ENCODE data around the gene KRT7. TPM values are rescaled to one million over a fixed set of nuclear protein-coding genes. Genes with fewer than 3 reads are reported as not detected.

Gene KRT7
- total RNA-seq, 1 donor from 2014 or later = 11.6 TPM

DNA sequence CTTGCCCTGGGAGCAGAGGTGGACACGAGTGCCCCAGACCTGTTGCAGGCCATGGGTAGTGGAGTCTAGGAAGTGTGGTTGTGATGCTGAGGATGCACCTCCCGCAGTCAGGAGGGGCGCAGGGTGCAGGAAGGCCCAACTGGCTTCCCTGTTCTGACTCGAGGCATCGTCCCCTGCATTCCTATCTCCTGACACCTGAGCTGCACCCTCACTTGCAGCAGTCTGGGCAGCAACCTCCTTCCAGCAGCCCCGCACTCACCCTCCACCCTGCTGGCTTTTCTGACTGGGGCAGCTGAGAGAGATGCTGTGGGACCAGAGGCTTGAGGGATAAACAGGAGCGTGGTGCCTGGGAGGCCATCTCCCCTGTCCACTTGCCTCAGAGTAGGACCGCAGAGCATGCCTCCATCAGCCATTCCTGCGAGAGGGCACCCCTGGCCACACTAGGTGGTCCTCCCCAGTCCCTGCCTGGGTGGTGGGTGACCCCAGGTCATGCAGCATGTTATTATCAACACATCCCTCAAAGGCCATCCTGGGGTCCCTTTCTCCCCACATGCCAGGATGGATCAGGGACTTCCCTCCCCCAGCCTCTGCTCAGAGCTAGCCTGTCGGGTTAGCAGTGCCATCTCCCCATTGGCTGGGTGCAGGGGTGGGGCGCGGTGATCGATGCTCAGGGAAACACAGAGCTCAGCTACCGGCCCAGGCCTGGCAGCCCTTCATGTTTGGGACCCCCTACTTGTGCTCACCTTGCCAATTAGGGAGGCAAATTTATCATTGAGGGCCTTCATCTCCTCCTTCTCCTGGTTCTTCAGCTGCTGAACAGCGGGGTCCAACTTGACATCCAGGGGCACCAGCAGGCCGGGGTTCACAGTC, 41.9 kb upstream of the KRT7 start:
- TF ChIP-seq, protein P1, sequence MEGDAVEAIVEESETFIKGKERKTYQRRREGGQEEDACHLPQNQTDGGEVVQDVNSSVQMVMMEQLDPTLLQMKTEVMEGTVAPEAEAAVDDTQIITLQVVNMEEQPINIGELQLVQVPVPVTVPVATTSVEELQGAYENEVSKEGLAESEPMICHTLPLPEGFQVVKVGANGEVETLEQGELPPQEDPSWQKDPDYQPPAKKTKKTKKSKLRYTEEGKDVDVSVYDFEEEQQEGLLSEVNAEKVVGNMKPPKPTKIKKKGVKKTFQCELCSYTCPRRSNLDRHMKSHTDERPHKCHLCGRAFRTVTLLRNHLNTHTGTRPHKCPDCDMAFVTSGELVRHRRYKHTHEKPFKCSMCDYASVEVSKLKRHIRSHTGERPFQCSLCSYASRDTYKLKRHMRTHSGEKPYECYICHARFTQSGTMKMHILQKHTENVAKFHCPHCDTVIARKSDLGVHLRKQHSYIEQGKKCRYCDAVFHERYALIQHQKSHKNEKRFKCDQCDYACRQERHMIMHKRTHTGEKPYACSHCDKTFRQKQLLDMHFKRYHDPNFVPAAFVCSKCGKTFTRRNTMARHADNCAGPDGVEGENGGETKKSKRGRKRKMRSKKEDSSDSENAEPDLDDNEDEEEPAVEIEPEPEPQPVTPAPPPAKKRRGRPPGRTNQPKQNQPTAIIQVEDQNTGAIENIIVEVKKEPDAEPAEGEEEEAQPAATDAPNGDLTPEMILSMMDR (IDR thresholded peaks at IDR 0.05; ENCODE audit: unreplicated experiment) = no peak
- DNase-seq (ENCODE audit: low spot score, unreplicated experiment) = no peak
- no peak overlapping the region for H3K4me3 Mint-ChIP-seq (ENCODE audit: low read depth)
- peaks cover 15% of the 10 kb centered on the region for H3K27me3 Mint-ChIP-seq
- no peaks in the 10 kb centered on the region for H3K36me3 Mint-ChIP-seq (ENCODE audit: insufficient read depth)
- no peaks in the 10 kb centered on the region for H3K4me1 Mint-ChIP-seq (ENCODE audit: low read depth)
- H3K27ac Mint-ChIP-seq = no peak overlapping the region
- no peaks in the 10 kb centered on the region for H3K9me3 Mint-ChIP-seq (ENCODE audit: low read depth)

DNA sequence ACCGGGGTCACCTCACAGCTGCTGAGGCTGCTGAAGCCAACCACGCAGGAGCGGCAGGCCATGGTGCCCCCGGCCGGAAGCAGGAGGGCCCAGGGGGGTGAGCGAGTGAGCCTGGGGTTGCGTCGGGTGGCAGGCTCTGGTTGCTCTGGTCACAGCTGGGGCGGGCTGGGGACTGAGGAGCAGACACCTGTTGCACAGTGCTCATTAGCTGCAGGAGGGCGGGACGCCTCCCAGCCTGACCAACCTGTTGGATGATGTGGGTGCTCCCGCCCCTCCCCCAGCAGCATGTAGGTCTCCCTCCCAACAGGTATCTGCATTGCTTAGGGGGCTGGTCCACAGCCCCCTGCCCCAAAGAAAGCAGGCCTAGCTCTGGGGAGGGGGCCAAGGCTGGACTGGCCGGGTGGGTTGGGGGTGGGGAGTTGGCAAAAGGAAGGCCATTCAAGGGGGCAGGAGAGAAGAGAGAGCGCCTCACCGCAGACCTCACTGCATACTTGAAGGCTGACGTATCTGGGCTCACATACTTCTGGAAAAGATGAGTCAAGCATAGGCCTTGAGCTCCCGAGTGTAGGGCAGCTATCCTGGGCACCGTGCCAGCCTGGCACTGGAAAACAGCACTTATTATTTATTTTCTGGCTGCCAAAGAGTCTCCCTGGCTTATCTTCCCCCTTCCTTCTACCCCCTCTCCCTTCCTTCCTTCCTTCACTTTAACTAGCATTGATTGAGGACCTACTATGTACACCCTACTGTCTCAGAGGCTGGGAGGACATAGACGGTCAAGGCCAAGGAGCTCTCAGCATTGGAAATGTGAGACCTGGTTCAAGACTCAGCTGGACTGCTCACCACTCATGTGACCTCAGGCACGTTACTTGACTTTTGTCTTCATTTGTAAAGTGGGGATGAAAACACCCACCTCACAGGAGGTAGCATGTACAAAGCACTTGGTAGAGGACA, 40.9 kb upstream of the KRT7 start, which contains the start of gene KRT80:
KRT80 (minus strand) TSS at position 174 of the 951 bp plus-strand sequence; CDS start at position 62, 112 bp downstream.
- Mint-ChIP-seq H3K27ac (peak within 1 kb of the TSS; percentile 84), H3K36me3 (ENCODE audit: insufficient read depth) (no peaks in the 10 kb centered on the region), H3K9me3 (ENCODE audit: low read depth) (no peaks in the 10 kb centered on the region), H3K4me3 (ENCODE audit: low read depth) (no peak within 1 kb of the TSS), H3K4me1 (ENCODE audit: low read depth) (no peaks in the 10 kb centered on the region), H3K27me3 (peaks cover 19% of the 10 kb centered on the region)
- DNase-seq (ENCODE audit: low spot score, unreplicated experiment) = no peak
- TF ChIP-seq, protein P1 (IDR thresholded peaks at IDR 0.05; ENCODE audit: unreplicated experiment) = no peak

DNA sequence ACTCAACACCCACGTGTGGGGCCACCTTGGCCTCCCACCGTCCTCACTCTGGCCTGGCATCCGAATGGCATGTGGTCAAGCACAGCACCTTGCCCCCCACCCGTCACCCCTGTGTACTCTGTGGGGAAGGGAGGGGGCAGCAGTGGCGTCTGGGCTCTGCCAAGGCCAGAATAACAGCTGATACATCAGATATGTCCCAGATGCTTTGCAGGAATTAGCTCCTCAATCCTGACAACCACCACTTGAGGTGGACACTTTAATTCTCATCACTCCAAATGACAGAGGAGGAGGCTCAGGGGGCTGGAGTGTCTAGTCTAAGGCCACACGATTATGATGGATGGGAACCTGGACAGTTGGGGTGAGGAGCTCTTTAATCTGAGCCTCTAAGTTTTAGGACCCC, 39.5 kb upstream of the KRT7 start:
- Mint-ChIP-seq H3K27me3 (peaks cover 19% of the 10 kb centered on the region), H3K36me3 (ENCODE audit: insufficient read depth) (no peaks in the 10 kb centered on the region), H3K4me3 (ENCODE audit: low read depth) (no peak overlapping the region), H3K9me3 (ENCODE audit: low read depth) (no peaks in the 10 kb centered on the region), H3K4me1 (ENCODE audit: low read depth) (no peaks in the 10 kb centered on the region), H3K27ac (no peak overlapping the region)
- TF ChIP-seq, protein P1 (IDR thresholded peaks at IDR 0.05; ENCODE audit: unreplicated experiment) = no peak
- DNase-seq (ENCODE audit: low spot score, unreplicated experiment) = no peak

DNA sequence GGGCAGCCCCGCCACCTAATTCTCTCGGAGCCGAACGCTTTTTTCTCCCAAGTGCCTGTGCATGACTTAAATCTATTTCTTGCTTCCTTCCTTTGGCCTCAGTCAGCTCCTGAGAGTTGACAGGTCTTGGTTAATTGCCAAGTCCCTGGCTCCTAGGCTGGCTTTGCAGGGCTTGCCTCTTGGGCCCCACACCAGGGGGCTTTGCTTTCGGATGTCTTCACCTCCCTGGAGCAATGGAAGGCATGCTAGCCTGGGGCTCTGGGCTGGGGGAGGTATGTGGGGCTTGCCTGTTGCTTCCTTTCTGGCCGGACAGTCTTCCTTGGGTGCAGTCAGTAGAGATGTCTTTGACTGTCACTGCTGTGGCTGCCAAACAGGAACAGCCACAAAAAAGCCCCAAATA, 39.1 kb upstream of the KRT7 start:
- DNase-seq (ENCODE audit: low spot score, unreplicated experiment) = no peak
- H3K9me3 Mint-ChIP-seq (ENCODE audit: low read depth) = no peaks in the 10 kb centered on the region
- peaks cover 21% of the 10 kb centered on the region for H3K27me3 Mint-ChIP-seq
- no peak overlapping the region for H3K4me3 Mint-ChIP-seq (ENCODE audit: low read depth)
- no peaks in the 10 kb centered on the region for H3K36me3 Mint-ChIP-seq (ENCODE audit: insufficient read depth)
- TF ChIP-seq, protein P1 (IDR thresholded peaks at IDR 0.05; ENCODE audit: unreplicated experiment) = no peak
- H3K4me1 Mint-ChIP-seq (ENCODE audit: low read depth) = no peaks in the 10 kb centered on the region
- no peak overlapping the region for H3K27ac Mint-ChIP-seq

Data from progenitor cell of endocrine pancreas (in vitro differentiated cells).